ENCODE data around the gene TMBIM1. TPM values are rescaled to one million over a fixed set of nuclear protein-coding genes. Genes with fewer than 3 reads are reported as not detected.
A peak's percentile ranks its signal among the peaks of the same experiment; 100 is the strongest.

The TMBIM1 gene
- polyA plus RNA-seq, 1 of the 3 experiments (the other 2 are of a cell fraction), result 7.8 TPM

- Histone ChIP-seq H3K9ac (no peak overlapping the region), H3K79me2 (ENCODE audit: insufficient read depth) (no peaks in the 10 kb centered on the region), H4K20me1 (ENCODE audit: insufficient read depth) (no peaks in the 10 kb centered on the region), H3K27me3 (ENCODE audit: insufficient read depth) (no peaks in the 10 kb centered on the region), H3K9me2 (no peaks in the 10 kb centered on the region), H3K4me2 (no peak overlapping the region), H3F3A (replicated peaks; ENCODE audit: insufficient read depth) (peaks cover 60% of the 10 kb centered on the region), H3K9me3 (no peaks in the 10 kb centered on the region), H3K36me3 (replicated peaks in 1 of 2; ENCODE audit: control insufficient read depth in 1 of 2, insufficient read depth in 2 of 2, low read length in 1 of 2) (peaks cover 26 to 38% of the 10 kb centered on the region in 2 experiments), H2AFZ (ENCODE audit: low read depth) (no peak overlapping the region), H3K27ac (ENCODE audit: low read depth in 2 of 2, low read length in 1 of 2) (no peak overlapping the region; a peak in 1 of 4 replicates), H3K4me3 (ENCODE audit: low read depth in 2 of 2, low read length in 1 of 2) (no peak overlapping the region), H3K4me1 (ENCODE audit: control insufficient read depth in 1 of 2, insufficient read depth in 2 of 2, low read depth in 1 of 2, low read length in 1 of 2) (peaks cover 11 to 41% of the 10 kb centered on the region in 2 experiments)
- ChIA-PET CTCF (interaction anchor here (0.6 to 4.2 kb wide), 7 partner anchors 13 to 239 kb away, joined by 3 to 34 read pairs (median 4); no protein-coding TSS in a partner anchor), POLR2A (no interaction called here)
- over 99% methylated on average over 8 of the region's 8 CpGs for WGBS (ENCODE audit: low lambda C conversion rate)
- peak; percentile 51 for DNase-seq
- TF ChIP-seq, protein P1, sequence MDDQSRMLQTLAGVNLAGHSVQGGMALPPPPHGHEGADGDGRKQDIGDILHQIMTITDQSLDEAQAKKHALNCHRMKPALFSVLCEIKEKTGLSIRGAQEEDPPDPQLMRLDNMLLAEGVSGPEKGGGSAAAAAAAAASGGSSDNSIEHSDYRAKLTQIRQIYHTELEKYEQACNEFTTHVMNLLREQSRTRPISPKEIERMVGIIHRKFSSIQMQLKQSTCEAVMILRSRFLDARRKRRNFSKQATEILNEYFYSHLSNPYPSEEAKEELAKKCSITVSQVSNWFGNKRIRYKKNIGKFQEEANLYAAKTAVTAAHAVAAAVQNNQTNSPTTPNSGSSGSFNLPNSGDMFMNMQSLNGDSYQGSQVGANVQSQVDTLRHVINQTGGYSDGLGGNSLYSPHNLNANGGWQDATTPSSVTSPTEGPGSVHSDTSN (IDR thresholded peaks at IDR 0.05), result no peak
- TF ChIP-seq CHD2 (IDR thresholded peaks at IDR 0.05; ENCODE audit: low read length, partially characterized antibody), result no peak
- TF ChIP-seq NRF1 (IDR thresholded peaks at IDR 0.05; ENCODE audit: low read depth, low read length), result no peak
- TF ChIP-seq, protein P2, sequence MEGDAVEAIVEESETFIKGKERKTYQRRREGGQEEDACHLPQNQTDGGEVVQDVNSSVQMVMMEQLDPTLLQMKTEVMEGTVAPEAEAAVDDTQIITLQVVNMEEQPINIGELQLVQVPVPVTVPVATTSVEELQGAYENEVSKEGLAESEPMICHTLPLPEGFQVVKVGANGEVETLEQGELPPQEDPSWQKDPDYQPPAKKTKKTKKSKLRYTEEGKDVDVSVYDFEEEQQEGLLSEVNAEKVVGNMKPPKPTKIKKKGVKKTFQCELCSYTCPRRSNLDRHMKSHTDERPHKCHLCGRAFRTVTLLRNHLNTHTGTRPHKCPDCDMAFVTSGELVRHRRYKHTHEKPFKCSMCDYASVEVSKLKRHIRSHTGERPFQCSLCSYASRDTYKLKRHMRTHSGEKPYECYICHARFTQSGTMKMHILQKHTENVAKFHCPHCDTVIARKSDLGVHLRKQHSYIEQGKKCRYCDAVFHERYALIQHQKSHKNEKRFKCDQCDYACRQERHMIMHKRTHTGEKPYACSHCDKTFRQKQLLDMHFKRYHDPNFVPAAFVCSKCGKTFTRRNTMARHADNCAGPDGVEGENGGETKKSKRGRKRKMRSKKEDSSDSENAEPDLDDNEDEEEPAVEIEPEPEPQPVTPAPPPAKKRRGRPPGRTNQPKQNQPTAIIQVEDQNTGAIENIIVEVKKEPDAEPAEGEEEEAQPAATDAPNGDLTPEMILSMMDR (IDR thresholded peaks at IDR 0.05), result peak; percentile 76
- TF ChIP-seq, protein P3, sequence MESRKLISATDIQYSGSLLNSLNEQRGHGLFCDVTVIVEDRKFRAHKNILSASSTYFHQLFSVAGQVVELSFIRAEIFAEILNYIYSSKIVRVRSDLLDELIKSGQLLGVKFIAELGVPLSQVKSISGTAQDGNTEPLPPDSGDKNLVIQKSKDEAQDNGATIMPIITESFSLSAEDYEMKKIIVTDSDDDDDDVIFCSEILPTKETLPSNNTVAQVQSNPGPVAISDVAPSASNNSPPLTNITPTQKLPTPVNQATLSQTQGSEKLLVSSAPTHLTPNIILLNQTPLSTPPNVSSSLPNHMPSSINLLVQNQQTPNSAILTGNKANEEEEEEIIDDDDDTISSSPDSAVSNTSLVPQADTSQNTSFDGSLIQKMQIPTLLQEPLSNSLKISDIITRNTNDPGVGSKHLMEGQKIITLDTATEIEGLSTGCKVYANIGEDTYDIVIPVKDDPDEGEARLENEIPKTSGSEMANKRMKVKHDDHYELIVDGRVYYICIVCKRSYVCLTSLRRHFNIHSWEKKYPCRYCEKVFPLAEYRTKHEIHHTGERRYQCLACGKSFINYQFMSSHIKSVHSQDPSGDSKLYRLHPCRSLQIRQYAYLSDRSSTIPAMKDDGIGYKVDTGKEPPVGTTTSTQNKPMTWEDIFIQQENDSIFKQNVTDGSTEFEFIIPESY (IDR thresholded peaks at IDR 0.05; ENCODE audit: borderline replicate concordance, low read depth), result no peak
- peak; percentile 22; the same call in 1 of the 2 replicates for TF ChIP-seq POLR2AphosphoS5 (IDR thresholded peaks at IDR 0.05; ENCODE audit: low read depth, low read length)
- no peak for TF ChIP-seq TCF12 (IDR thresholded peaks at IDR 0.05)
These were observed 34.8 kb downstream of the TMBIM1 start for GRCh38 chr2:218257390-218257981.

GRCh38 chr2:218256612-218257350, 35.5 kb downstream of the TMBIM1 start:
- DNase-seq, result no peak
- WGBS (ENCODE audit: low lambda C conversion rate), result 95% methylated on average over 13 of the region's 13 CpGs
- H2AFZ ChIP-seq (ENCODE audit: low read depth), result no peak overlapping the region
- POLR2A ChIA-PET, result no interaction called here
- no peak overlapping the region; a peak in 1 of 4 replicates for H3K27ac ChIP-seq (ENCODE audit: low read depth in 2 of 2, low read length in 1 of 2)
- no peaks in the 10 kb centered on the region for H3K27me3 ChIP-seq (ENCODE audit: insufficient read depth)
- H3K4me3 ChIP-seq (ENCODE audit: low read depth in 2 of 2, low read length in 1 of 2), result no peak overlapping the region
- CTCF ChIA-PET, result interaction anchor here (0.6 to 4.2 kb wide), 6 partner anchors 12 to 239 kb away, joined by 3 to 34 read pairs (median 4); no protein-coding TSS in a partner anchor
- TF ChIP-seq GATA2 (CRISPR knock-in tag; IDR thresholded peaks at IDR 0.05), result no peak
- TF ChIP-seq IRF3 (IDR thresholded peaks at IDR 0.05; ENCODE audit: low read depth, low read length), result no peak
- no peak for TF ChIP-seq FOXJ3 (CRISPR knock-in tag; IDR thresholded peaks at IDR 0.05)
- TF ChIP-seq, protein P4, sequence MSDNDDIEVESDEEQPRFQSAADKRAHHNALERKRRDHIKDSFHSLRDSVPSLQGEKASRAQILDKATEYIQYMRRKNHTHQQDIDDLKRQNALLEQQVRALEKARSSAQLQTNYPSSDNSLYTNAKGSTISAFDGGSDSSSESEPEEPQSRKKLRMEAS (IDR thresholded peaks at IDR 0.05; ENCODE audit: low read depth), result no peak
- no peak for TF ChIP-seq JUND (IDR thresholded peaks at IDR 0.05)
- no peak for TF ChIP-seq TCF12 (IDR thresholded peaks at IDR 0.05)
- TF ChIP-seq GABPA (IDR thresholded peaks at IDR 0.05; ENCODE audit: low read depth), result no peak
- TF ChIP-seq ELF1 (IDR thresholded peaks at IDR 0.05), result no peak
- TF ChIP-seq EP300 (IDR thresholded peaks at IDR 0.05; ENCODE audit: borderline replicate concordance in 1 of 2, low read depth in 1 of 2, low read length in 1 of 2), result no peak
- no peak for TF ChIP-seq POLR2AphosphoS5 (IDR thresholded peaks at IDR 0.05; ENCODE audit: low read depth, low read length)
- no peak overlapping the region for H3K4me2 ChIP-seq
- H3K9me3 ChIP-seq, result no peaks in the 10 kb centered on the region
- no peaks in the 10 kb centered on the region for H3K79me2 ChIP-seq (ENCODE audit: insufficient read depth)
- H3K4me1 ChIP-seq (ENCODE audit: control insufficient read depth in 1 of 2, insufficient read depth in 2 of 2, low read depth in 1 of 2, low read length in 1 of 2), result peaks cover 11 to 34% of the 10 kb centered on the region in 2 experiments
- H3F3A ChIP-seq (replicated peaks; ENCODE audit: insufficient read depth), result peaks cover 62% of the 10 kb centered on the region
- no peaks in the 10 kb centered on the region for H4K20me1 ChIP-seq (ENCODE audit: insufficient read depth)
- H3K9me2 ChIP-seq, result no peaks in the 10 kb centered on the region
- H3K36me3 ChIP-seq (replicated peaks in 1 of 2; ENCODE audit: control insufficient read depth in 1 of 2, insufficient read depth in 2 of 2, low read length in 1 of 2), result peaks cover 28 to 42% of the 10 kb centered on the region in 2 experiments
- no peak overlapping the region for H3K9ac ChIP-seq
